Parathyroid adenoma (tissue), 2 donors: ENCODE results near the gene PLCB1.

Source experiments
- H2AFZ ChIP-seq: fragments of 300-600 bp; sonication (generic); one replicate; pipeline ENCODE4 v1.7.0; 2017; ENCODE audit warnings: antibody characterized with exemption, mild to moderate bottlenecking
- H3K27ac ChIP-seq: fragments of 300-600 bp; sonication (generic); one replicate; pipeline ENCODE4 v1.7.0; 2017
- H3K27me3 ChIP-seq: fragments of 300-600 bp; sonication (generic); one replicate; pipeline ENCODE4 v1.7.0; 2017; ENCODE audit warnings: low read length; ENCODE audit not compliant: control insufficient read depth, insufficient read depth
- H3K36me3 ChIP-seq: fragments of 300-600 bp; sonication (generic); one replicate; pipeline ENCODE4 v1.7.0; 2017; ENCODE audit warnings: low read length; ENCODE audit not compliant: control insufficient read depth, insufficient read depth
- H3K4me1 ChIP-seq: fragments of 300-600 bp; sonication (generic); one replicate; pipeline ENCODE4 v1.7.0; 2017; ENCODE audit warnings: control low read depth
- H3K4me2 ChIP-seq: fragments of 300-600 bp; sonication (generic); one replicate; pipeline ENCODE4 v1.7.0; 2017; ENCODE audit warnings: low read length
- H3K4me3 ChIP-seq: fragments of 300-600 bp; sonication (generic); one replicate; pipeline ENCODE4 v1.7.0; 2017; ENCODE audit warnings: low read depth, low read length
- H3K79me2 ChIP-seq: fragments of 300-600 bp; sonication (generic); one replicate; pipeline ENCODE4 v1.7.0; 2017; ENCODE audit warnings: control low read depth
- H3K9ac ChIP-seq: fragments of 300-600 bp; sonication (generic); one replicate; pipeline ENCODE4 v1.7.0; 2017; ENCODE audit warnings: mild to moderate bottlenecking
- H3K9me3 ChIP-seq: fragments of 300-600 bp; sonication (generic); one replicate; pipeline ENCODE4 v1.7.0; 2017; ENCODE audit warnings: low read length; ENCODE audit not compliant: control insufficient read depth
- CTCF ChIP-seq: fragments of 300-600 bp; sonication (generic); IDR thresholded peaks from one replicate; pipeline ENCODE4 v1.7.0; 2017; ENCODE audit warnings: antibody characterized with exemption, mild to moderate bottlenecking
- donor health status: primary hyperparathyroidism.

Gene PLCB1

DNA sequence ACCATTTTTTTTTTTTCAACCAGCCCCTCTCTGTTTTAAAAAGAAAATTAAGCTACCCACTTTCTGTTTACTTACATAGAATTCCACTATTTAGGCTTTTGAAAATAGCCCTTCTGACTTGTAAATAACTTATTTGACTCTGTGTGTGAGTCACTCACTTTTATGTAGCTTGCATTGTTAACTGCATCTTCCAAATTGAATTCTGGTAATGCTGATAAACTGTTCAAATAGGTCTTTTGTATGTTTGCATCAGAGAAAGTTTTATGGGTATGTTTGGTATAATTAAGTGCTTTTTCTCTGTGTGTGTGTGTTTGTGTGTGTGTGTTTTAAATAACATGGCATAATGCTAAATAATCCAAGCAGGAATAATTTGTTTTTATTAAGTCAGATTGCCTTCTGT is 360.1 kb downstream of the PLCB1 start:
- no peaks in the 10 kb centered on the region for H3K27me3 ChIP-seq
- no peak overlapping the region for H3K27ac ChIP-seq
- H3K9ac ChIP-seq = no peak overlapping the region
- H2AFZ ChIP-seq = no peak overlapping the region
- H3K4me3 ChIP-seq = no peak overlapping the region
- H3K4me2 ChIP-seq = no peak overlapping the region
- no peak for TF ChIP-seq CTCF
- no peaks in the 10 kb centered on the region for H3K9me3 ChIP-seq
- no peaks in the 10 kb centered on the region for H3K4me1 ChIP-seq
- peaks cover 8% of the 10 kb centered on the region for H3K79me2 ChIP-seq
- no peaks in the 10 kb centered on the region for H3K36me3 ChIP-seq

GRCh38 chr20:8498571-8498970 is 366.5 kb downstream of the PLCB1 start:
- Histone ChIP-seq H3K4me3 (no peak overlapping the region), H3K9ac (no peak overlapping the region), H3K27ac (no peak overlapping the region), H2AFZ (no peak overlapping the region), H3K4me2 (no peak overlapping the region), H3K36me3 (no peaks in the 10 kb centered on the region), H3K27me3 (no peaks in the 10 kb centered on the region), H3K4me1 (no peaks in the 10 kb centered on the region), H3K9me3 (no peaks in the 10 kb centered on the region), H3K79me2 (peaks cover 16% of the 10 kb centered on the region)
- no peak for TF ChIP-seq CTCF

DNA sequence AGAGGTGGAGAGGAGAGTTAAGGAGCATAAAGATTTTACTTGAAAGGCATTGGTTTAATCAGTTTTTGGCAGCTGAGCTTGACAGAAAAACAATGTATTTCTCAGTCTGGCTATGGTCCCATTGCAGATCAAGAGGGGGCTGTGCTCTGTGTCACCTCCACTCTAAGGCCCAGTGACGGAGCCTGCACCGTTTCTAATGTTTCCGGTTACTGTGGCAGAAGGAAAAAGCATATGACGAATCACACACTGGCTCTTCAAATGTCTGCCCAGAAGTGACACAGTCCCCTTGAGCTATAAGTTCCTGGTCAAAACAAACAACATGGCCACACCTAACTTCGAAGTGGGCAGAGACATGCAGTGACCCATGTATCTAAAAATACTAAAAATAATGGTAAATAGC is 372.0 kb downstream of the PLCB1 start:
- Histone ChIP-seq H3K27me3 (no peaks in the 10 kb centered on the region), H2AFZ (no peak overlapping the region), H3K4me1 (no peaks in the 10 kb centered on the region), H3K4me2 (no peak overlapping the region), H3K4me3 (no peak overlapping the region), H3K9me3 (no peaks in the 10 kb centered on the region), H3K36me3 (no peaks in the 10 kb centered on the region), H3K9ac (no peak overlapping the region), H3K27ac (no peak overlapping the region), H3K79me2 (peaks cover 14% of the 10 kb centered on the region)
- TF ChIP-seq CTCF = no peak

- Histone ChIP-seq H3K4me2 (no peak overlapping the region), H3K9ac (no peak overlapping the region), H3K4me3 (no peak overlapping the region), H3K9me3 (no peaks in the 10 kb centered on the region), H3K27me3 (no peaks in the 10 kb centered on the region), H3K36me3 (no peaks in the 10 kb centered on the region), H3K27ac (no peak overlapping the region), H3K4me1 (no peaks in the 10 kb centered on the region), H2AFZ (no peak overlapping the region), H3K79me2 (peaks cover 13% of the 10 kb centered on the region)
- no peak for TF ChIP-seq CTCF
Measured at GRCh38 chr20:8505476-8506200, 373.6 kb downstream of the PLCB1 start.

DNA sequence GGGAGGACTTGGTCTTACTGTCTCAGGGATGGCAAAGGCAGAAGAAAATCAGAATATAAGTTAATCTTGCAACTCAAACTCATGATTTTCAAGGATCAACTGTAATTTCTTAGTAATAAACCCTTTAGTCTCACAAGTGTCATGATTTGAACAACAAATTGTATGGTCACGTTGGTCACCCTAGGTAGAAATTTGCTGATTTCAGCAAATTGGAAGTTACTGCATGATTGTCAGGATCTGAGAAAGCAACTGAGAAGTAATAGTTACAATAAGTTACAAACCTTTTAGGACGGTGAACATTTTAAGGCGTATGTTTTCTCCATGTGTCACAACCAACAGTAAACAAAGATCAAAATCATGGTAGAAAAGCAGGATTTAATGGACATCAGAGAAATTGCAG is 375.2 kb downstream of the PLCB1 start:
- Histone ChIP-seq H2AFZ (no peak overlapping the region), H3K4me2 (no peak overlapping the region), H3K36me3 (no peaks in the 10 kb centered on the region), H3K27ac (no peak overlapping the region), H3K4me3 (no peak overlapping the region), H3K27me3 (no peaks in the 10 kb centered on the region), H3K9ac (no peak overlapping the region), H3K9me3 (no peaks in the 10 kb centered on the region), H3K79me2 (peaks cover 4% of the 10 kb centered on the region), H3K4me1 (no peaks in the 10 kb centered on the region)
- TF ChIP-seq CTCF = no peak
